SU-DHL-6 (cell line): ENCODE data around the gene AQP2.

Source experiments
- H2AFZ ChIP-seq: fragments of 200-600 bp; sonication (generic); 2 replicates; pipeline ENCODE4 v1.6.1; 2014; ENCODE audit warnings: low read depth, mild to moderate bottlenecking, moderate library complexity, mixed read lengths, antibody characterized with exemption, low read length; ENCODE audit not compliant: severe bottlenecking
- H3F3A ChIP-seq: fragments of 200-600 bp; shearing (Covaris generic); 2 replicates; pipeline ENCODE4 v1.6.0; 2016; ENCODE audit warnings: antibody characterized with exemption, mild to moderate bottlenecking; ENCODE audit not compliant: insufficient read depth
- H3K27ac ChIP-seq: fragments of 200-600 bp; sonication (generic); 2 replicates; pipeline ENCODE4 v1.5.1; 2016; ENCODE audit warnings: low read depth, mild to moderate bottlenecking, low read length, moderate library complexity, mixed read lengths
- H3K27me3 ChIP-seq: fragments of 200-600 bp; sonication (generic), shearing (Covaris generic); 2 replicates; pipeline ENCODE4 v1.6.0; 2014; ENCODE audit warnings: mild to moderate bottlenecking, low read length
- H3K36me3 ChIP-seq: fragments of 200-600 bp; sonication (generic); 2 replicates; pipeline ENCODE4 v1.6.1; 2014; ENCODE audit warnings: mild to moderate bottlenecking, low read length, mixed read lengths
- H3K4me2 ChIP-seq: fragments of 300-600, 200-600 bp; shearing (Covaris generic), sonication (generic); 2 replicates; pipeline ENCODE4 v1.6.0; 2014; ENCODE audit warnings: low read length, low read depth, mild to moderate bottlenecking; ENCODE audit not compliant: poor library complexity, severe bottlenecking
- H3K4me3 ChIP-seq: fragments of 200-600 bp; sonication (generic); 2 replicates; pipeline ENCODE4 v1.5.1; 2014; ENCODE audit warnings: antibody characterized with exemption, low read length, mild to moderate bottlenecking, mixed read lengths; ENCODE audit not compliant: insufficient read depth, poor library complexity, severe bottlenecking
- H3K79me2 ChIP-seq: fragments of 200-600 bp; sonication (generic); 2 replicates; pipeline ENCODE4 v1.6.1; 2014; ENCODE audit warnings: mild to moderate bottlenecking, low read length, moderate library complexity; ENCODE audit not compliant: insufficient read depth
- H3K9ac ChIP-seq: fragments of 200-600 bp; sonication (generic); 2 replicates; pipeline ENCODE4 v1.7.0; 2014; ENCODE audit warnings: mild to moderate bottlenecking, low read length
- H3K9me2 ChIP-seq: fragments of 200-600 bp; sonication (generic); replicated peaks from 2 replicates; pipeline ENCODE4 v1.6.1; 2014; ENCODE audit warnings: low read length; ENCODE audit not compliant: insufficient read depth
- H3K9me3 ChIP-seq: fragments of 200-600 bp; sonication (generic); 2 replicates; pipeline ENCODE4 v1.6.1; 2014; ENCODE audit warnings: low read length, mixed read lengths; ENCODE audit not compliant: insufficient read depth
- H4K20me1 ChIP-seq: fragments of 200-600 bp; sonication (generic); 2 replicates; pipeline ENCODE4 v1.6.1; 2014; ENCODE audit warnings: low read depth, mild to moderate bottlenecking, antibody characterized with exemption, low read length, moderate library complexity, mixed read lengths
- EZH2phosphoT487 ChIP-seq: fragments of 200-600 bp; sonication (generic), shearing (Covaris generic); conservative IDR thresholded peaks from 2 replicates; pipeline ENCODE4 v1.6.1; 2018; ENCODE audit warnings: mild to moderate bottlenecking, antibody characterized with exemption, low read length, moderate library complexity, mixed read lengths
- TF ChIP-seq, protein P1 (sequence below): fragments of 200-600 bp; sonication (generic); IDR thresholded peaks from one replicate; pipeline ENCODE4 v1.5.1; 2017; ENCODE audit warnings: antibody characterized with exemption, mild to moderate bottlenecking, low read length, moderate library complexity; ENCODE audit not compliant: insufficient read depth, poor library complexity, severe bottlenecking

AQP2 gene, protein sequence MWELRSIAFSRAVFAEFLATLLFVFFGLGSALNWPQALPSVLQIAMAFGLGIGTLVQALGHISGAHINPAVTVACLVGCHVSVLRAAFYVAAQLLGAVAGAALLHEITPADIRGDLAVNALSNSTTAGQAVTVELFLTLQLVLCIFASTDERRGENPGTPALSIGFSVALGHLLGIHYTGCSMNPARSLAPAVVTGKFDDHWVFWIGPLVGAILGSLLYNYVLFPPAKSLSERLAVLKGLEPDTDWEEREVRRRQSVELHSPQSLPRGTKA

DNA sequence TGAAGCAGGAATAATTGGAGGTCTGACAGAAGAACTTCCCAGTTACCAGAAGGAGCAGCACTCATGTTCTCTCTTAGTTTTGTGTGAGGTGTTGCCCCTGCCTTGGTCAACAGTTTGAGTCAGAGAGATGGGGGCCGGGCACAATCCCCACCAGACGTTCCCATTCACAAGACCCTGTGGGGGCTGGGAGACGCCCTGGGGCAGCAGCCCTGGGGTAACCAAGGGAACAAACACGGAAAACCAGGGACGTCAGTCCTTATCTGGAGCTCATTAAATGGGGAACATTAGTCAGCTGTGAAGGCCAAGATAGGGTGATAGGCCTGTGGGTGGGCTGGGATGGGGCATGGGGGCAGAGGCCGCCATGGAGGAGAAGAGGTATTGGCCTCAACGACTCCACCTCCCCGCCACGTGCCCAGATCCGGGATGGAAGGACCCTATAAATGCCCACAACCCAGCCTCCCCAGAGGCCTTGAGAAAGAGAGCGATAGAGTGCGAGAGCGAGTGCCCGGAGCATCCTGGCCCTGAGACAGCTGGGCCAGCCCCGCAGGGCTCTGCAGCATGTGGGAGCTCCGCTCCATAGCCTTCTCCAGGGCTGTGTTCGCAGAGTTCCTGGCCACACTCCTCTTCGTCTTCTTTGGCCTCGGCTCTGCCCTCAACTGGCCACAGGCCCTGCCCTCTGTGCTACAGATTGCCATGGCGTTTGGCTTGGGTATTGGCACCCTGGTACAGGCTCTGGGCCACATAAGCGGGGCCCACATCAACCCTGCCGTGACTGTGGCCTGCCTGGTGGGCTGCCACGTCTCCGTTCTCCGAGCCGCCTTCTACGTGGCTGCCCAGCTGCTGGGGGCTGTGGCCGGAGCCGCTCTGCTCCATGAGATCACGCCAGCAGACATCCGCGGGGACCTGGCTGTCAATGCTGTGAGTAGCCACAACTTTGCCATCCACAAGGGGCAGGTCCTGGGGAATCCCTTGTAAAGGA, at the start of gene AQP2:
AQP2 (plus strand) TSS at position 465 of the 979 bp plus-strand sequence; CDS start at position 559, 94 bp downstream.
- TF ChIP-seq, protein P1, sequence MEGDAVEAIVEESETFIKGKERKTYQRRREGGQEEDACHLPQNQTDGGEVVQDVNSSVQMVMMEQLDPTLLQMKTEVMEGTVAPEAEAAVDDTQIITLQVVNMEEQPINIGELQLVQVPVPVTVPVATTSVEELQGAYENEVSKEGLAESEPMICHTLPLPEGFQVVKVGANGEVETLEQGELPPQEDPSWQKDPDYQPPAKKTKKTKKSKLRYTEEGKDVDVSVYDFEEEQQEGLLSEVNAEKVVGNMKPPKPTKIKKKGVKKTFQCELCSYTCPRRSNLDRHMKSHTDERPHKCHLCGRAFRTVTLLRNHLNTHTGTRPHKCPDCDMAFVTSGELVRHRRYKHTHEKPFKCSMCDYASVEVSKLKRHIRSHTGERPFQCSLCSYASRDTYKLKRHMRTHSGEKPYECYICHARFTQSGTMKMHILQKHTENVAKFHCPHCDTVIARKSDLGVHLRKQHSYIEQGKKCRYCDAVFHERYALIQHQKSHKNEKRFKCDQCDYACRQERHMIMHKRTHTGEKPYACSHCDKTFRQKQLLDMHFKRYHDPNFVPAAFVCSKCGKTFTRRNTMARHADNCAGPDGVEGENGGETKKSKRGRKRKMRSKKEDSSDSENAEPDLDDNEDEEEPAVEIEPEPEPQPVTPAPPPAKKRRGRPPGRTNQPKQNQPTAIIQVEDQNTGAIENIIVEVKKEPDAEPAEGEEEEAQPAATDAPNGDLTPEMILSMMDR: no peak
- TF ChIP-seq EZH2phosphoT487: no peak
- H3F3A ChIP-seq: no peaks in the 10 kb centered on the region
- no peaks in the 10 kb centered on the region for H3K27me3 ChIP-seq
- H3K36me3 ChIP-seq: no peaks in the 10 kb centered on the region
- H3K4me2 ChIP-seq: no peak within 1 kb of the TSS
- H2AFZ ChIP-seq: no peak within 1 kb of the TSS
- H3K9me2 ChIP-seq: no peaks in the 10 kb centered on the region
- no peaks in the 10 kb centered on the region for H3K79me2 ChIP-seq
- no peak within 1 kb of the TSS for H3K9ac ChIP-seq
- no peaks in the 10 kb centered on the region for H3K9me3 ChIP-seq
- no peaks in the 10 kb centered on the region for H4K20me1 ChIP-seq
- no peak within 1 kb of the TSS for H3K27ac ChIP-seq
- no peak within 1 kb of the TSS for H3K4me3 ChIP-seq

DNA sequence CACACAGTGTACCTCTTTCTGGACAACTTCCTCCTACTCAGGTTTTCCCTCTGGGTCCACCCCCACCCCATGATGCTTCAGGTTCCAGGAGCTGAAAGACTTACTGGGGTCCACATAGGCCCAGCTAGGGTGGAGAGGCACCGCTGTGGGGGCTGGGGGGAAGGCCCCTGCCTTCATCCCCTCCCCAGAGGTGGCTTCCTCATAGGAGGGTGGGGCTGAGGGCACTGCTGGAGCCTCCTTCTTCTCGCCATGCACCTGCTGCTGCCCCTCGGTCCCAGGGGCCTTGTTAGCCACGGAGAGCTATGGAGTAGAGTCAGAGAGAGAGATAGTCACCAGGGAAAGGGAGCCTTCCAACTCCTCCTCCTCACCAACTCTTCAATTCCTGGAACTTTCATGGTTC, 49.5 kb upstream of the AQP2 start:
- Histone ChIP-seq H3K9me2 (no peaks in the 10 kb centered on the region), H3K9me3 (no peaks in the 10 kb centered on the region), H3K27me3 (no peaks in the 10 kb centered on the region), H3K4me2 (no peak overlapping the region), H4K20me1 (no peaks in the 10 kb centered on the region), H3K9ac (no peak overlapping the region), H3K4me3 (no peak overlapping the region), H3K79me2 (no peaks in the 10 kb centered on the region), H3K36me3 (no peaks in the 10 kb centered on the region), H3F3A (no peaks in the 10 kb centered on the region), H2AFZ (no peak overlapping the region), H3K27ac (no peak overlapping the region)
- TF ChIP-seq EZH2phosphoT487: no peak
- TF ChIP-seq, protein P1: no peak

DNA sequence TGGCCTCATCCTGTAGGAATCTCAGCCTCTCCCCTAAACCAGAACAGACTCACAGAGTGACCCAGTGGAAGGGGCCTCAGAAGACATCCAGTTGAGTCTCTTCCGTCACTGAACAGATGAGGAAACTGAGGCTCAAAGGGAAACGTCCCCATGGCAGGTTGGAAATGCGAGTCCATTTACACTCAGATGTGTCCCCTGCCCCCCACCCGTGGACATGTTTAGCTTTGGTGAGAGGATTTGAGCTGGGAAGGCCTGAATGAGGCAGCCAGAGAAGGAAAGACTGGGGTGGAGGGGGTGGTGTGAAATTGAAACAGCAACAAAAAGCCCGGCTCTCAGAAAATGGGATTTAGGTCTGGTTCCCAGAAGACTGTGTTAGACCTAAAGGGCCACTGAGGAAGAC, 48.6 kb upstream of the AQP2 start:
- no peaks in the 10 kb centered on the region for H3K36me3 ChIP-seq
- no peaks in the 10 kb centered on the region for H3K9me3 ChIP-seq
- no peak overlapping the region for H3K4me2 ChIP-seq

More for the DNA sequence above, 48.6 kb upstream of the AQP2 start:
- Histone ChIP-seq H3F3A (no peaks in the 10 kb centered on the region), H3K9ac (no peak overlapping the region), H3K9me2 (no peaks in the 10 kb centered on the region), H3K79me2 (no peaks in the 10 kb centered on the region), H3K27me3 (no peaks in the 10 kb centered on the region), H2AFZ (no peak overlapping the region), H4K20me1 (no peaks in the 10 kb centered on the region), H3K27ac (no peak overlapping the region), H3K4me3 (no peak overlapping the region)
- no peak for TF ChIP-seq EZH2phosphoT487
- TF ChIP-seq, protein P1: no peak
